PC-9 (cell line): ENCODE measurements around the gene ZSCAN25. TPM values are rescaled to one million over a fixed set of nuclear protein-coding genes. Genes with fewer than 3 reads are reported as not detected.

ENCODE experiments used
- BruUV-seq: library from RNA; stranded (reverse); fragments of 400-500 nt; replicated peaks from 2 replicates; lab custom pipeline; 2021; lab: Mats Ljungman, UMichigan
- CTCF ChIA-PET: fragments of 300-600 bp; sonication (Branson Sonifier 250); formaldehyde crosslinking; loops from one replicate; lab custom pipeline; 2022; ENCODE audit warnings: antibody characterized with exemption; lab: Charles Lee
- POLR2A ChIA-PET: fragments of 300-600 bp; sonication (Branson Sonifier 250); formaldehyde crosslinking; loops from one replicate; lab custom pipeline; 2022; ENCODE audit warnings: antibody characterized with exemption; ENCODE audit not compliant: unreplicated experiment; lab: Charles Lee
- DNase-seq, 2 experiments: peaks; one replicate each; pipeline versions ENCODE4 v3.0.0 to v3.0.0-alpha.2; 2015 to 2022; ENCODE audit warnings: mixed read lengths in 1 of 2
- H2AFZ ChIP-seq: fragments of 200-600 bp; sonication (generic); 2 replicates; pipeline ENCODE4 v1.8.1; 2017; ENCODE audit warnings: antibody characterized with exemption
- H3F3A ChIP-seq: fragments of 200-600 bp; sonication (generic); 2 replicates; pipeline ENCODE4 v1.8.1; 2017; ENCODE audit warnings: antibody characterized with exemption, mild to moderate bottlenecking, low read depth; ENCODE audit not compliant: insufficient read depth
- H3K27ac ChIP-seq: fragments of 200-600 bp; sonication (generic); 2 replicates; pipeline ENCODE4 v1.6.1; 2016; ENCODE audit warnings: mixed run types
- H3K27me3 ChIP-seq: fragments of 200-600 bp; sonication (generic); 2 replicates; pipeline ENCODE4 v1.6.1; 2016; ENCODE audit warnings: low read depth, mixed run types; ENCODE audit not compliant: insufficient read depth
- H3K36me3 ChIP-seq: fragments of 200-600 bp; sonication (generic); 2 replicates; pipeline ENCODE4 v1.6.1; 2016; ENCODE audit warnings: low read depth, mixed run types
- H3K4me1 ChIP-seq: fragments of 200-600 bp; sonication (generic); replicated peaks from 2 replicates; pipeline ENCODE4 v1.6.1; 2016; ENCODE audit warnings: mixed run types; ENCODE audit not compliant: insufficient read depth
- H3K4me2 ChIP-seq: fragments of 200-600 bp; sonication (generic); 2 replicates; pipeline ENCODE4 v1.6.1; 2017; ENCODE audit warnings: mixed run types
- H3K4me3 ChIP-seq: fragments of 200-600 bp; sonication (generic); 2 replicates; pipeline ENCODE4 v1.6.1; 2016; ENCODE audit warnings: mixed run types
- H3K79me2 ChIP-seq: fragments of 200-600 bp; sonication (generic); 2 replicates; pipeline ENCODE4 v1.6.1; 2017; ENCODE audit warnings: low read depth, mixed run types
- H3K9me2 ChIP-seq: fragments of 200-600 bp; sonication (generic); 2 replicates; pipeline ENCODE4 v1.8.1; 2017; ENCODE audit warnings: mild to moderate bottlenecking; ENCODE audit not compliant: insufficient read depth
- H3K9me3 ChIP-seq: fragments of 200-600 bp; sonication (generic); 2 replicates; pipeline ENCODE4 v1.8.1; 2016; ENCODE audit warnings: low read depth; ENCODE audit not compliant: insufficient read depth
- H4K20me1 ChIP-seq: fragments of 200-600 bp; sonication (generic); 2 replicates; pipeline ENCODE4 v1.8.1; 2017; ENCODE audit not compliant: insufficient read depth
- CTCF ChIP-seq: fragments of 200-600 bp; sonication (generic); conservative IDR thresholded peaks from 2 replicates; pipeline ENCODE4 v1.6.1; 2017; ENCODE audit warnings: mixed run types, antibody characterized with exemption, mild to moderate bottlenecking, moderate library complexity
- EZH2 ChIP-seq: fragments of 200-600 bp; sonication (generic); IDR thresholded peaks from 2 replicates; pipeline ENCODE4 v1.8.0; 2017; ENCODE audit warnings: antibody characterized with exemption, low read depth
- intact Hi-C: fragments of 100-400 bp; cut with micrococcal nuclease; formaldehyde crosslinking; loops from one replicate; pipeline ENCODE4 v1.10.0; 2022; ENCODE audit not compliant: unreplicated experiment
- total RNA-seq: library from RNA; stranded (reverse); gene quantifications from 2 replicates; pipeline ENCODE4 v1.2.3, GENCODE V29; 2021

The ZSCAN25 gene
- total RNA-seq, 1 experiment from 2014 or later, result 21.8 TPM

- CTCF ChIA-PET, result no interaction called here
- BruUV-seq, result no TSS peak
- Histone ChIP-seq H4K20me1 (no peaks in the 10 kb centered on the region), H3K4me1 (no peaks in the 10 kb centered on the region), H3F3A (no peaks in the 10 kb centered on the region), H3K4me2 (no peak overlapping the region), H3K9me2 (no peaks in the 10 kb centered on the region), H3K27ac (no peak overlapping the region), H3K4me3 (no peak overlapping the region), H2AFZ (no peak overlapping the region), H3K79me2 (no peaks in the 10 kb centered on the region), H3K36me3 (no peaks in the 10 kb centered on the region), H3K9me3 (no peaks in the 10 kb centered on the region), H3K27me3 (no peaks in the 10 kb centered on the region)
- POLR2A ChIA-PET, result no interaction called here
- intact Hi-C loops, result no loop called here
- TF ChIP-seq CTCF (no peak), EZH2 (no peak)
- no peak for DNase-seq
These were observed 28.8 kb downstream of the ZSCAN25 start for GRCh38 chr7:99645590-99645989.

DNA sequence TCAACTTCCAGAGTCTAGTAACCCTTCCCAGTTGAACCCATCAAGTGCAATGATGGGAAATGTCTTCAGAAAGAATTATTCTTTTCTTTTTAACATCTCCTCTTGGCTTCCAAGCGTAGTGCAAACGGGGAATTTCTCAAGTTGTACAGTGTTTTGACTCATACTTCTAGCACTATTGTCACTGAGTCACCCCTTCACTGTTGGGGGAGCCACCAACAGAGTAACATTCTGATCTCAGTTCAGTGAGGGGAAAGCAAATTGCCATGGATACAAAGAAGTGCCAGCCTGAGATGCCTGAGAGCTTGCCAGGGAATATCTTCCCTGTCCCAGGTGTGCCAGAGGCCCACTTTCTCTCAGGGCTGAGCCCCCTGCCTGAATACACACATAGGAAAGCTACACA, 32.1 kb downstream of the ZSCAN25 start:
- intact Hi-C loops, result no loop called here
- ChIA-PET POLR2A (no interaction called here), CTCF (no interaction called here)
- H3K4me1 ChIP-seq, result no peaks in the 10 kb centered on the region
- no peaks in the 10 kb centered on the region for H3K27me3 ChIP-seq
- no peak for DNase-seq
- no peak overlapping the region for H3K4me2 ChIP-seq
- no TSS peak for BruUV-seq
- no peak for TF ChIP-seq EZH2
- no peak for TF ChIP-seq CTCF
- no peak overlapping the region for H3K4me3 ChIP-seq
- no peaks in the 10 kb centered on the region for H4K20me1 ChIP-seq
- no peaks in the 10 kb centered on the region for H3K79me2 ChIP-seq
- no peak overlapping the region for H3K27ac ChIP-seq
- no peak overlapping the region for H2AFZ ChIP-seq
- no peaks in the 10 kb centered on the region for H3F3A ChIP-seq
- H3K36me3 ChIP-seq, result no peaks in the 10 kb centered on the region
- no peaks in the 10 kb centered on the region for H3K9me3 ChIP-seq
- H3K9me2 ChIP-seq, result no peaks in the 10 kb centered on the region

DNA sequence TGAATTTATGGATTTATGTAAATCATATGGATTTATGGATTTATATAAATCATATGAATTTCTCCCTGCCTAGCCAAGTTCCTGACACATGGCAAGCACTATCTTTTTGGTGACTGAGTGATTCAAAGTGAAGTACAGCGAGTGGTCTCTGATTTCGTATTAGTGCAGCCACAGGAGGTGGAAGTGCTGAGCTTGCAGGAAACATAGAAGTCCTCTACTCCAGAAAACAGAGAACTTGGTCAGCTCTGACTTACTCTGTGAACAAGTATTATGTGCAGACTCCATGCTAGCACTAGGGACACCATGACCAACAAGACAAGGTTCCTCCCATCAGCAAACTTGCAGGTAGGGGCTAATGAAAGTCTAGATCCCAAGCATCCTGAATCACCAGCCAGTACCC, 34.5 kb downstream of the ZSCAN25 start:
- Histone ChIP-seq H3K4me1 (no peaks in the 10 kb centered on the region), H3K9me2 (no peaks in the 10 kb centered on the region), H3K4me3 (no peak overlapping the region), H3F3A (no peaks in the 10 kb centered on the region), H2AFZ (no peak overlapping the region), H3K4me2 (no peak overlapping the region), H3K27me3 (no peaks in the 10 kb centered on the region), H4K20me1 (no peaks in the 10 kb centered on the region), H3K36me3 (no peaks in the 10 kb centered on the region), H3K9me3 (no peaks in the 10 kb centered on the region), H3K27ac (no peak overlapping the region), H3K79me2 (no peaks in the 10 kb centered on the region)
- intact Hi-C loops, result no loop called here
- TF ChIP-seq EZH2 (no peak), CTCF (no peak)
- BruUV-seq, result no TSS peak
- DNase-seq, result no peak
- CTCF ChIA-PET, result no interaction called here
- POLR2A ChIA-PET, result no interaction called here
